ENCODE data around the gene RABL3.

The RABL3 gene

DNA sequence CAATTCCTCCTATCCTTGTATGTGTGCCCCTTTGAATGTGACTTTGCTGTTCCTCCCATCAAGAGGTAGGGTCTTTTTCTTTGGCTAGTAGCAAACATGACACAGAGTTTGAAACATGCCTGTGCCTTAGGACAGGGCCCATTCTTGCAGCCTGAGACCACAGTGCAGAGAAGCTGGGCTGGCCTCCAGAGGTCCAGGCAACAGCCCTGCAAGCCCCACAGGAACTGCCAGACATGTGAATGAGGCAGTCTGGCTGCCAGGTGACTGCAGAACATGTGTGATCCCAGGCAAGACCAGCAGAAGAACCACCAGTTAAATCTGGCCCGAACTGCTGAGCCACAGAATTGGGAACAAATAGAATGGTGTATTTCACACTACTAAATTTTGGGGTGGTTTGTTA, 59.1 kb downstream of the RABL3 start:
- Histone ChIP-seq H3K79me2 (ENCODE audit: insufficient read depth, low read depth) (no peaks in the 10 kb centered on the region), H3K9ac (no peak overlapping the region), H3K27me3 (ENCODE audit: insufficient read depth, low read depth) (no peaks in the 10 kb centered on the region), H3K27ac (no peak overlapping the region), H3K36me3 (ENCODE audit: insufficient read depth) (no peaks in the 10 kb centered on the region), H3K4me3 (IDR thresholded peaks at IDR 0.05; ENCODE audit: insufficient read depth, low read depth, low read length) (no peak overlapping the region), H4K20me1 (ENCODE audit: insufficient read depth) (no peaks in the 10 kb centered on the region), H3K4me1 (ENCODE audit: low read depth, poor library complexity, severe bottlenecking) (peaks cover 8% of the 10 kb centered on the region), H3K4me2 (no peak overlapping the region), H2AFZ (ENCODE audit: low read depth) (no peak overlapping the region)
- TF ChIP-seq, protein P1, sequence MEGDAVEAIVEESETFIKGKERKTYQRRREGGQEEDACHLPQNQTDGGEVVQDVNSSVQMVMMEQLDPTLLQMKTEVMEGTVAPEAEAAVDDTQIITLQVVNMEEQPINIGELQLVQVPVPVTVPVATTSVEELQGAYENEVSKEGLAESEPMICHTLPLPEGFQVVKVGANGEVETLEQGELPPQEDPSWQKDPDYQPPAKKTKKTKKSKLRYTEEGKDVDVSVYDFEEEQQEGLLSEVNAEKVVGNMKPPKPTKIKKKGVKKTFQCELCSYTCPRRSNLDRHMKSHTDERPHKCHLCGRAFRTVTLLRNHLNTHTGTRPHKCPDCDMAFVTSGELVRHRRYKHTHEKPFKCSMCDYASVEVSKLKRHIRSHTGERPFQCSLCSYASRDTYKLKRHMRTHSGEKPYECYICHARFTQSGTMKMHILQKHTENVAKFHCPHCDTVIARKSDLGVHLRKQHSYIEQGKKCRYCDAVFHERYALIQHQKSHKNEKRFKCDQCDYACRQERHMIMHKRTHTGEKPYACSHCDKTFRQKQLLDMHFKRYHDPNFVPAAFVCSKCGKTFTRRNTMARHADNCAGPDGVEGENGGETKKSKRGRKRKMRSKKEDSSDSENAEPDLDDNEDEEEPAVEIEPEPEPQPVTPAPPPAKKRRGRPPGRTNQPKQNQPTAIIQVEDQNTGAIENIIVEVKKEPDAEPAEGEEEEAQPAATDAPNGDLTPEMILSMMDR (conservative IDR thresholded peaks at IDR 0.05; ENCODE audit: low read depth, low read length), result no peak

DNA sequence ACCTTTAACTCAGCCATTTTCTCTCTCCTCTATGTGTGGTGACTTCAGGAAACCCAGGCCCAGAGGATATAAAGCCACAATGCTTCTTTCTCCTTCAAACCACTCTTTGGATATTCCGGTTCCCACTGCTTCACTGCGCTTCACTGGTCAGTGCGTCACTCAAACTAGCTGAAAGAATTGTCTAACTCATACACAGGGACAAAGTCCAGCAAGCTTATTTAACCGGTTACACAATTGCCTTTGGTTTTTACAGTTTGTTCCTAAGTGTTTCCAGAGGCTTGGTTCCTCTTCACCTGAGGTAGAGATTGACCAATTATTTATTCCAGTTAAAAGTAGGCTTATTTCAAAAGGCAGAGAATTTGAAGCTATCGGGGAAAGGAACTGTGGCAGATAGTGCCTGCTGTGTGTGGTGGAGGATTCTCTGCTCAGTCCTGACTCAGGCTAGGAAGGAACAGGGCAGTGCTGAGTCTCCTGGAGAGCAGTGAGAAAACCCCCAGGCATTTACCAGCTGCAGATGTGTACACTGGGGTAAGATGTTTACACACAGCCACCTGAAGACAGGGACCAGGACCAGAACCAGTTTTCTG, 60.1 kb downstream of the RABL3 start, which contains the start of gene HGD:
TSS of gene HGD (minus strand) at position 145 of the 587 bp plus-strand sequence. CDS start at position 17, 128 bp downstream.
- H2AFZ ChIP-seq (ENCODE audit: low read depth), result no peak within 1 kb of the TSS
- H3K27ac ChIP-seq, result no peak within 1 kb of the TSS
- H3K9ac ChIP-seq, result no peak within 1 kb of the TSS
- H3K4me3 ChIP-seq (IDR thresholded peaks at IDR 0.05; ENCODE audit: insufficient read depth, low read depth, low read length), result no peak within 1 kb of the TSS
- no peaks in the 10 kb centered on the region for H3K36me3 ChIP-seq (ENCODE audit: insufficient read depth)
- H3K4me1 ChIP-seq (ENCODE audit: low read depth, poor library complexity, severe bottlenecking), result peaks cover 10% of the 10 kb centered on the region
- H3K79me2 ChIP-seq (ENCODE audit: insufficient read depth, low read depth), result no peaks in the 10 kb centered on the region
- no peak within 1 kb of the TSS for H3K4me2 ChIP-seq
- H3K27me3 ChIP-seq (ENCODE audit: insufficient read depth, low read depth), result no peaks in the 10 kb centered on the region
- no peaks in the 10 kb centered on the region for H4K20me1 ChIP-seq (ENCODE audit: insufficient read depth)
- TF ChIP-seq, protein P1 (conservative IDR thresholded peaks at IDR 0.05; ENCODE audit: low read depth, low read length), result no peak

DNA sequence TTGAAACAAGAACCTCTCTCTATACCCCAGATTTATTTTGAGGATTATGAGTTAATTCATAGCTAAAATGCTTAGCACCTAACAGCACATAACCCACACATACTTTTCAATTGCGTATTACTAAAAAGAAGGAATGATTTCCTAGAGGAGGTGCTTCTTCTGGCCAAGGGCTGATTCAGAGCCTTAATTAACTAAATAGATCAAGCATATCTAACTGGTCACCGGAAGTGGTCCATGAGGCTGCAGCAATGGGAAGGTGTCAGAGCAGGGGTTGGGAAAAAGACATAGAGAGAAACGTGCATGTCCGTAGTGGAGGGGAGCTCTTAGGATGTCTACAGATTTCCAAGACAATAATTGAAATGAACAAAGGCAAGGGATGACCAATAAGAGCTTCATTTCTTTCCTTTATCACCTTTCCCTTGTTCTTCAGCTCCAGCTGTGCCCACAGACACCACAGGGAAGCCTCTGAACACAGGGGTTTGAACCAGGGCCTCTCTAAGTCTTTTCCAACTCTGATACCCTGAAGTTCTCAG, 60.7 kb downstream of the RABL3 start:
- Histone ChIP-seq H2AFZ (ENCODE audit: low read depth) (no peak overlapping the region), H3K36me3 (ENCODE audit: insufficient read depth) (no peaks in the 10 kb centered on the region), H3K27me3 (ENCODE audit: insufficient read depth, low read depth) (no peaks in the 10 kb centered on the region), H3K9ac (no peak overlapping the region), H3K27ac (no peak overlapping the region), H4K20me1 (ENCODE audit: insufficient read depth) (no peaks in the 10 kb centered on the region), H3K79me2 (ENCODE audit: insufficient read depth, low read depth) (no peaks in the 10 kb centered on the region), H3K4me2 (no peak overlapping the region), H3K4me3 (IDR thresholded peaks at IDR 0.05; ENCODE audit: insufficient read depth, low read depth, low read length) (no peak overlapping the region), H3K4me1 (ENCODE audit: low read depth, poor library complexity, severe bottlenecking) (peaks cover 10% of the 10 kb centered on the region)
- TF ChIP-seq, protein P1 (conservative IDR thresholded peaks at IDR 0.05; ENCODE audit: low read depth, low read length), result no peak

DNA sequence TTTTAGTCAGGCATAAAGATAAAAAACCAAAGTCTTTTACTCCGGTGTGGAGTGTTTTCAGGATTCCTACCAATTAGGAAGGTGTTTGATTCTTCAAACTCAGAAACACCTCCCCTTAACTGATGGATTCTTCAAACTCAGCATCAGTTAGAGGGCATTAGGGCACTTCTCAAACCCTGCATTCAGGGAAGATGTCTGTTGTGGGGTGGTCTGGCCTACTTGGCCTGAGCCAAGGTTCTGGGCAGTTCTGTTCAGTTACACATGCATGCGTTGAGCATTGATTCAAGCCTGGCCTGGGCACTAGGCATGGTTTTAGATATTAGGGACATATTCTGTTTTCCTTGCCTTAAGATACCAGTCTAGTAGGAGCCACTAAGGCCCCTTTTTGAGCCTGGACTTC, 61.3 kb downstream of the RABL3 start:
- H3K27me3 ChIP-seq (ENCODE audit: insufficient read depth, low read depth), result no peaks in the 10 kb centered on the region
- H3K36me3 ChIP-seq (ENCODE audit: insufficient read depth), result no peaks in the 10 kb centered on the region
- no peak overlapping the region for H3K4me2 ChIP-seq
- H2AFZ ChIP-seq (ENCODE audit: low read depth), result no peak overlapping the region
- no peaks in the 10 kb centered on the region for H3K79me2 ChIP-seq (ENCODE audit: insufficient read depth, low read depth)
- no peaks in the 10 kb centered on the region for H4K20me1 ChIP-seq (ENCODE audit: insufficient read depth)
- H3K27ac ChIP-seq, result no peak overlapping the region
- H3K4me1 ChIP-seq (ENCODE audit: low read depth, poor library complexity, severe bottlenecking), result peaks cover 10% of the 10 kb centered on the region
- TF ChIP-seq, protein P1 (conservative IDR thresholded peaks at IDR 0.05; ENCODE audit: low read depth, low read length), result no peak
- no peak overlapping the region for H3K4me3 ChIP-seq (IDR thresholded peaks at IDR 0.05; ENCODE audit: insufficient read depth, low read depth, low read length)
- H3K9ac ChIP-seq, result no peak overlapping the region
